RWPE2 (cell line): ENCODE measurements around the gene RPS17.
"Not testable (repeated sequence)": the region's sequence is repeated elsewhere in the genome, so short reads cannot be mapped to it uniquely, and the experiment has no call there.

Source experiments
- ATAC-seq: fragments of 200-7000 bp; cut with Tn5 transposase; 3 replicates; pipeline ENCODE4 v1.9.1; 2021; ENCODE audit warnings: low read depth
- DNase-seq: peaks from one replicate; pipeline ENCODE4 v3.0.0-alpha.2; 2020; ENCODE audit warnings: low spot score
- H3K27ac ChIP-seq: fragments of 450-650 bp; 2 replicates; pipeline ENCODE4 v1.5.1; 2017; ENCODE audit warnings: mild to moderate bottlenecking; ENCODE audit not compliant: poor library complexity, severe bottlenecking
- H3K27me3 ChIP-seq: fragments of 250-450 bp; sonication (Bioruptor Pico); 2 replicates; pipeline ENCODE4 v1.5.1; 2021; ENCODE audit warnings: mild to moderate bottlenecking, moderate library complexity; ENCODE audit not compliant: insufficient read depth, poor library complexity, severe bottlenecking
- H3K36me3 ChIP-seq: fragments of 250-450 bp; sonication (Bioruptor Pico); 2 replicates; pipeline ENCODE4 v1.5.1; 2020; ENCODE audit warnings: low read depth, mild to moderate bottlenecking, moderate library complexity
- H3K4me1 ChIP-seq: fragments of 250-450 bp; sonication (Bioruptor Pico); 2 replicates; pipeline ENCODE4 v1.5.1; 2021; ENCODE audit warnings: mild to moderate bottlenecking, moderate library complexity; ENCODE audit not compliant: insufficient read depth, poor library complexity, severe bottlenecking
- H3K4me3 ChIP-seq: fragments of 250-450 bp; sonication (Bioruptor Pico); 2 replicates; pipeline ENCODE4 v1.5.1; 2021; ENCODE audit warnings: mild to moderate bottlenecking, moderate library complexity; ENCODE audit not compliant: severe bottlenecking
- H3K9me3 ChIP-seq: fragments of 250-450 bp; sonication (Bioruptor Pico); 2 replicates; pipeline ENCODE4 v1.5.1; 2021; ENCODE audit warnings: mild to moderate bottlenecking, moderate library complexity; ENCODE audit not compliant: severe bottlenecking
- TF ChIP-seq, protein P1 (sequence below): fragments of 450-650 bp; IDR thresholded peaks from one replicate; pipeline ENCODE4 v1.5.1; 2017; ENCODE audit warnings: mild to moderate bottlenecking, moderate library complexity; ENCODE audit not compliant: poor library complexity, severe bottlenecking

Gene RPS17

DNA sequence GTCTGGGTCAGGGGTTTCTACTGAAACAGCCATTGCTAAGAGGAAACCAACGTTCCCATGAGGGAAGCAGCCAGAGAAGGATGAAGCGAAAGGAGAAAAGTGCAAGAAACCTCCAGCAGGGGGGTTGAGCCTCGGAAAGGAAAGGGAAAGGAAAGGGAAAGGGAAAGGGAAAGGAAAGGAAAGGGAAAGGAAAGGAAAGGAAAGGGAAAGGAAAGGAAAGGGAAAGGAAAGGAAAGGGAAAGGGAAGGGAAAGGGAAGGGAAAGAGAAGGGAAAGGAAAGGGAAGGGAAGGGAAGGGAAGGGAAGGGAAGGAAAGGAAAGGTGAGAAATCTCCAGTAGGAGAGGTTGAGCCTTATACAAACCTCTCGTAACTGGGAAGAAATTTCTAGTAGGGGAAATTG is 52.0 kb downstream of the RPS17 start:
- not testable (repeated sequence) for H3K27me3 ChIP-seq, H3K36me3 ChIP-seq, H3K4me1 ChIP-seq, ATAC-seq, H3K27ac ChIP-seq, DNase-seq, H3K4me3 ChIP-seq, H3K9me3 ChIP-seq
- TF ChIP-seq, protein P1, sequence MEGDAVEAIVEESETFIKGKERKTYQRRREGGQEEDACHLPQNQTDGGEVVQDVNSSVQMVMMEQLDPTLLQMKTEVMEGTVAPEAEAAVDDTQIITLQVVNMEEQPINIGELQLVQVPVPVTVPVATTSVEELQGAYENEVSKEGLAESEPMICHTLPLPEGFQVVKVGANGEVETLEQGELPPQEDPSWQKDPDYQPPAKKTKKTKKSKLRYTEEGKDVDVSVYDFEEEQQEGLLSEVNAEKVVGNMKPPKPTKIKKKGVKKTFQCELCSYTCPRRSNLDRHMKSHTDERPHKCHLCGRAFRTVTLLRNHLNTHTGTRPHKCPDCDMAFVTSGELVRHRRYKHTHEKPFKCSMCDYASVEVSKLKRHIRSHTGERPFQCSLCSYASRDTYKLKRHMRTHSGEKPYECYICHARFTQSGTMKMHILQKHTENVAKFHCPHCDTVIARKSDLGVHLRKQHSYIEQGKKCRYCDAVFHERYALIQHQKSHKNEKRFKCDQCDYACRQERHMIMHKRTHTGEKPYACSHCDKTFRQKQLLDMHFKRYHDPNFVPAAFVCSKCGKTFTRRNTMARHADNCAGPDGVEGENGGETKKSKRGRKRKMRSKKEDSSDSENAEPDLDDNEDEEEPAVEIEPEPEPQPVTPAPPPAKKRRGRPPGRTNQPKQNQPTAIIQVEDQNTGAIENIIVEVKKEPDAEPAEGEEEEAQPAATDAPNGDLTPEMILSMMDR = peak; percentile 12

DNA sequence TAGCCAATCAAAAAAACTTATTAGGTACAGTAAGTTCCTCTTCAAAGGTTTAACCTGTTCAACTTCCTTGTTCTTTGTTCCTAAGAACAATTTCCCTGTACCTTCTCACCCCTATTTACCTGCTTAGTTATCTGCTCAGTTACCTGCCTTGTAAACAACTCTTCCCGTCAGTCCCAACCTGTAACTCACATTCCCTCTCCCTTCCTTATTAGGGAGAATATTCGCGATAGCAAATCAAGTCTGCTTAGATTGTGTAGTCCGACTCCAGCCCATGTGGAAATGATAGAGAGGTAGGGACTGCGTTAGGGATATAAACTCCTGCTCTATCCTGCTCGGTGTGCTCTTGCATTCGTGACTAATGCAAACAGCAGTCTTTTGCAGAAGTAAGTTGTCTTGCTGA is 53.2 kb downstream of the RPS17 start:
- not testable (repeated sequence) for DNase-seq, H3K36me3 ChIP-seq, H3K27ac ChIP-seq, H3K4me3 ChIP-seq, ATAC-seq, H3K4me1 ChIP-seq, H3K27me3 ChIP-seq, H3K9me3 ChIP-seq
